GM13976 (cell line): Measurements from ENCODE around the gene MAGEF1.

Source experiments
- DNase-seq: peaks from one replicate; pipeline ENCODE4 v3.0.0; 2012; ENCODE audit warnings: low spot score
- in situ Hi-C: fragments of 300-500 bp; cut with MboI; formaldehyde crosslinking; loops from one replicate; pipeline ENCODE4 v1.12.0; 2022; ENCODE audit warnings: low sequenced_read_pairs, mixed read lengths, inconsistent platforms; ENCODE audit not compliant: unreplicated experiment
- TF ChIP-seq, protein P1 (sequence below): IDR thresholded peaks from 2 replicates; pipeline ENCODE4 v1.5.1; 2012; ENCODE audit warnings: borderline replicate concordance, mild to moderate bottlenecking; ENCODE audit not compliant: insufficient read depth; ENCODE audit errors: extremely low read depth, missing control alignments, control extremely low read depth

Gene MAGEF1

DNA sequence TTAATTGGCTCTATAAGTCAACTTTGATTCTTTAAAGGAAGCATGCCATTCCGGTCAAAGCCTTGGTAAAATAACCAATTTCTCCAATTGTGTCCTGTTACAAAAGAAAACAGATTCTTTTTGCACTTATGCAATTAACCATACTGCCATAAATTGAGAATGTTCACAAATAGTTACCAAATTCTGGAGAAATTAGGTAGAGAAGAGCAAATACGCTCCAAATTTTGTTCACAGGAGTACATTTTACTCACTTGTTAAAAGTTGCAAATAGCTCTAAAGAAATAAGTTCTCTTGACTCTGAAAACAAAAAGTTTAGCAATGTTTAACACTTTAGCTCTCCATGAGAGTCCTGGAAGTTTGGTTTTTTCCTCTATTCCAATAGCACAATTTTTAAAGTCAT is 11.1 kb downstream of the MAGEF1 start:
- in situ Hi-C loops: no loop called here
- DNase-seq: no peak
- TF ChIP-seq, protein P1, sequence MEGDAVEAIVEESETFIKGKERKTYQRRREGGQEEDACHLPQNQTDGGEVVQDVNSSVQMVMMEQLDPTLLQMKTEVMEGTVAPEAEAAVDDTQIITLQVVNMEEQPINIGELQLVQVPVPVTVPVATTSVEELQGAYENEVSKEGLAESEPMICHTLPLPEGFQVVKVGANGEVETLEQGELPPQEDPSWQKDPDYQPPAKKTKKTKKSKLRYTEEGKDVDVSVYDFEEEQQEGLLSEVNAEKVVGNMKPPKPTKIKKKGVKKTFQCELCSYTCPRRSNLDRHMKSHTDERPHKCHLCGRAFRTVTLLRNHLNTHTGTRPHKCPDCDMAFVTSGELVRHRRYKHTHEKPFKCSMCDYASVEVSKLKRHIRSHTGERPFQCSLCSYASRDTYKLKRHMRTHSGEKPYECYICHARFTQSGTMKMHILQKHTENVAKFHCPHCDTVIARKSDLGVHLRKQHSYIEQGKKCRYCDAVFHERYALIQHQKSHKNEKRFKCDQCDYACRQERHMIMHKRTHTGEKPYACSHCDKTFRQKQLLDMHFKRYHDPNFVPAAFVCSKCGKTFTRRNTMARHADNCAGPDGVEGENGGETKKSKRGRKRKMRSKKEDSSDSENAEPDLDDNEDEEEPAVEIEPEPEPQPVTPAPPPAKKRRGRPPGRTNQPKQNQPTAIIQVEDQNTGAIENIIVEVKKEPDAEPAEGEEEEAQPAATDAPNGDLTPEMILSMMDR: no peak

DNA sequence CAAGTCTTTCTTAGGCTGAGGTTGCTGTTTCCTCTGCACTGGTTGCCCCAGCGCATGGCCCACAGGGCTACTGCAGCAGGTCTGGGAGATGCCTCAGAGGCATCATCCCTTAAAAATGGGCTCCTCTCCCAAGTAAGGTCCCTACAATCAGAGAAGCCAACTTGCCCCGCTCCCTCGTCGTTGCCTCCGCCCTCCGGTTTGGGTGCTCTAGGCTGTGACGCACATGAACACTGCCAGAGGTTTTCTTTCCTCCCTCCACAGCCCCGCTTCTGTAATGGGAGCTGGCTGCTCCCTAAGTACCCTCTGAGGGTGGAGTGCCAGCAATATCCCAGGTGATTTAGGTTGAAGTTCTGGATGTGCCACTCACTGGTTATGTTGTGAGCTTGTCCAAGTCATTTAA is 14.0 kb downstream of the MAGEF1 start:
- TF ChIP-seq, protein P1: no peak
- in situ Hi-C loops: no loop called here
- DNase-seq: no peak

DNA sequence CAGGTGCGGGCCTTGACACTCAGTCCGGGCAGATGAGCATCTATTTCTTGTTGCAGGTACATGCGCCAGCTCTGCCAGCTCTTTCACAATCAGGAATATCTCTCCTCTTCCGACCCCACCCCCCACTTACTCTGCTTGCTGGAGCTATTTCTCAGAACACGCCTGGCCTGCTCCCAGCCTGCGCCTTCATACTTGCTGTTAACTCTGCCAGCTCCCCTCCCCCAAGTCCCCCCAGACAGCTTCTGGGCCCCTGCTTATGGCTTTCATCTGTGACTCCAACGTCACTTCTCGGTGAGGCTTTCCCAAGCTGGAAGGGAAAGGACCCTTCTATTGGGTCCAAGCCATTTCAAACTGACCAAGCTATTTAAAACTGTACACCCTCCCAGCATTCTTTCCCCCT is 15.2 kb downstream of the MAGEF1 start:
- no peak for DNase-seq
- TF ChIP-seq, protein P1: no peak
- in situ Hi-C loops: no loop called here

DNA sequence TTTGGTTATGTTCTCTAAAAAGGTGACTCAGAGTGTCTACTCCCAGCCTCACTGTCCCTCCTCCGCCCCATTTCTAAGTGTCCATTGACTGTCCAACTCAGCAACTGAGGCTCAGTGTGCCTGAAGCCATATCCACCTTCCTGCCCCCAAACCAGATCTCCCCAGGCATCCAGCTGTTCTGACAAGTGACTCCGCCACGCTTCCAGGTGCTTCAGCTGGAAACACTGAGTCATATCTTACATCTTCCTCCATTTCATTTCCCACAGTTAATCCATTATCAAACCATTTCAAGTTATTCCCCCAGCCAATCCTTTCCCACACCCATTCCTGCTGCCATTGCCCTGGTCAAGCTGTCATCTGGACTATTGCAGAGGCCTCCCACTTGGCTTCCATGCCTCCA is 17.1 kb downstream of the MAGEF1 start:
- in situ Hi-C loops: no loop called here
- DNase-seq: no peak
- TF ChIP-seq, protein P1: no peak

DNA sequence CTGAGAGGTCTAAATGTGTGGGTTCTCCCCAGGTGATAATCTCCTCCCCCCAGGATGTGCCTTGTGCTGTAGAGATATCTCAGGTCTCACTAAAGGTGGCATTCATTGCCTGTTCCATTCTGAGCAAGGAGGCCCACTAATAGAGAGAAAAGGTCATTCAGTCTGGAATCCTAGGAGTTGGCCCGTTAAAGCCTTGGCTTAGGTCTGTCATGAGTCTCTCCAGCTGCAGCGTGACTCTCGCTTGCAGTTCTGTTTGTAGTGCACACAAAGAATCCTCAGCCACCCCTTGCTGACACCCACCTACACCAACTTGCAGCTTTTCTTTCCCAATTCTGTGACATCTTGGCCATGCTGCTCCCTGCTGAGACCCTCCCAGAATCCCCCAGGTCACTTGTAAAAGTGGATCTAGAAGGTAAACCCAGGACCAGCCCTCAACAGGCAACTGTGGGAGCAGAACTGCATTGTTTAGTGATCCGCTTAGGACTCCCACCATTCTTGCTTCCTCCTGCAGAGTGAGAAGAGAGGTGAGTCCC is 17.7 kb downstream of the MAGEF1 start:
- in situ Hi-C loops: no loop called here

DNA sequence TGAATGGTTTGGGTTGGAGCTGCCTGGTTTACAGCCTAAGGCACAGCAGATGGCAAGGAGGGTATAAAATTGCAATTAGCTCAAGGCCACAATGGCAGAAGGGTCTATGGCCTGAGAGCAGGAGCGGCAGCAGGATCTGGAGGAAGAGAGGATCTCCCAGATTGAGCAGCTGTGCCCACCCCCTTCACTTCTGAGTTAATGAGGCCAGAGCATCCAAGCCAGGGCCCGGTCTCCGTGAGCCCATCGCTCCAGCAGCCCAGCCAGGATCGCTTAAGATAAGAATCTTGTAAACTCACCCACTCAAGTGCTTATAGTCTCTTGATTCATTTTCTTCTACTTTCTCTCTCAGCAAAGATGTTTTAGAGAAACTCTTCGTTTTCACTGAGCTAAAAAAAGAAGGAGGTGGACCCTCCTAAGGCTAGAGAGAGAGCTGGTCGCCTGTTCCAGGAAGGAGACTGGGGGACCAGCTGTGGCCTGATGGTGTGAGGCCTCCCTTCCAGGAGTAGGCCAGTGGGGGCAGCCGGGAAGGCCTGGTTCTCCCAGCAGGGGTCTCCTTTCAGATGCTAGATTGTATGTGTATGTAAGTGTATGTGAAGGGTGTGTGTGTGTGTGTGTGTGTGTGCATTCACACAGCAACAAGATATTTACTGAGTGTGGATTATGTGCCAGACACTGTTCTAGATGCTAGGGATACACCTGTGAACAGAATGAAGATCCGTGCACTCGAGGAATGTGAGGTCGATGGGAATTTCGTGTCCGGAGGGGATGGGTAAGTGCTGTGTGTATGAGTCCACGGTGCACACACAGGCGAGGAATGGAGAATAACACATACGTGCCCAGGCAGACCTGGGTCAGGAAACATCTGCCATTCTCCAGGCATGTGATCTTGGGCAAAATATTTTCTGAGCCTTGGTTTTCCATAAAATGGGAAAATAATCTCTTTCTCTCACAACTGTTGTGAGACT is 18.6 kb downstream of the MAGEF1 start:
- no peak for DNase-seq
- TF ChIP-seq, protein P1: no peak
- in situ Hi-C loops: no loop called here

More for the DNA sequence above, 17.7 kb downstream of the MAGEF1 start:
- TF ChIP-seq, protein P1: no peak
- no peak for DNase-seq
